Stimulated activated CD8-positive, alpha-beta memory T cell treated with anti-CD3 and anti-CD28 coated beads, Interleukin-4, amount 100 ng/mL, for 4 hours (primary cell): Measurements from ENCODE around the gene FAM240A.
"Not testable (repeated sequence)": the region's sequence is repeated elsewhere in the genome, so short reads cannot be mapped to it uniquely, and the experiment has no call there.

ENCODE experiments used
- DNase-seq, 2 donors: peaks; one replicate each; pipeline ENCODE4 v3.0.0-alpha.2; 2020; ENCODE audit warnings: low read depth in 2 of 2, low spot score in 1 of 2

The FAM240A gene

DNA sequence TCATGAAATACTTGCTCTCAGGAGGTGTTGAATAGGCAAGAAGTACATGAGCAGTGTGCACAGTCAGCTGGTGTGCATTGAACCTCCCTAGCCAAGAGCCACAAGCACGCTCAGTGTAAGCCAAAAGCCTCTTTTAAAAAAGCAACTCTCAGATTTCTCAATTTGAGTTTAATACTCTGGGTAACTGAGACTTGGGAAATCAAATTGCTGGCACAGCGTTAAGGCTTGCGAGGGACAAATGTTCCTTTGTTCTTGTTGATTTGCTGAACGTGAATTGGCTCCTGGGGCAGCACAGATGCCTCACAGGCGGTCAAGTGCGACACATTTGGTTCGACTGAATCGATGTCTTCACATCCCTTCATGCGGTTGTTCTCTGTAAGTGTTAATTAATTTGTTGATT lies at the start of gene FAM240A:
Gene FAM240A, plus strand, starts transcription at position 202 of the 400 bp plus-strand sequence. Its CDS starts 159 bp downstream, at position 361.
- DNase-seq: no peak

DNA sequence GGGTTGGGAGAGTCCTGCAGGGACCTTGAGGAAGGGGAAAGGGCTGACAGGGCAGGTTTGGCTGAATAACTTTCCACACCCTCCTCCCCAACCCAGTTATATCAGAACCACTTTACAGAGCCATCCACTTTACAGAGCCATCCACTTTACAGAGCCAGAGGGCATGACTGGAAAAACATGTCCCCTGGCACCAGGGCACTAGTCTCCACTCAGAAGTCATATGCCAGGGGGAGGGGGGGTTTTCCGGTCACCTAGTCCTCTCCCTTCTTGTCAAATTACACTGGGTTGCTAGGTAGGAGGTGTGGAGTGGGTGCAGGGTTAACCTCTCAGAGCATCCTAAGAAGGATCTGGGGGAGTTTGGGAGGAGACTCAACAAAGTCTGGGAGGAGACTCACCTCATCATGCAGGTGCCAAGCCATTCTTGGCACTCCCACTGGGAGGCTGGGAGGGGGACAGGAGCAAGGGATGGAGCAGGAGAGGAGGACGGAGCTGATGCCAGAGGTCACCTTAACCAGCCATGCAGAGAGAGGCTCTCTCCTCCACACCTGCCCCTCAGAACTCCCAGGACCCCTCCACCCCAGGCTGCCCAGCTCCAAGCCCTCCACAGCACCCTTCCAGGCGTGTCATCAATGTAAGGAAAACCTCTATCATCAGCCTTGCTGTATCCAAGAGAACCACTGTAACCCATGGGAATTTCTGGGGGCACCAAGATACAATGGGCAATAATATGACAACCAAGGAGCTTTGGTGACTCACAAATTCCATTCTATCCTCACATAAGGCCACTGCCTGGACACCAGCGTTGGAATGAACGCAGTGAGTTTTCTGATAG lies 47.9 kb upstream of the FAM240A start:
- DNase-seq: no peak

DNA sequence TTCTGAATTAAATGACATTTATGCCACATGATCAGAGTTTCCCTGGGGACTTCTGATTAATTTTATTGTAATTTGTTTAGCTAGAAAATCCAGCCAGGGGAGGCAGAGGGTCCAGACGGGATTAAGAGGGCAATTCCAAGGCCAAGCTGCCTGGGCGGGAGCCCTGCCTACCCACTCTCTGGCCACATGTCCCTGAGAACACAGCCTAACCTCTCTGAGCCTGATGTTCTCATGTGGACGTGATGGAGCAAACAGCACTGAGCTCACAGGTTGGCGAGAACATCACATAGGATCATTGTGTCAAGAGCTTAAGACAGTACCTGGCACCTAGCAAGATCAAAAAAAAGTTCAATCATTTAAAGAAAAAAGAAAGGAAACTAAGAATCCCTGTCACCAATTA lies 47.2 kb upstream of the FAM240A start:
- DNase-seq: no peak

DNA sequence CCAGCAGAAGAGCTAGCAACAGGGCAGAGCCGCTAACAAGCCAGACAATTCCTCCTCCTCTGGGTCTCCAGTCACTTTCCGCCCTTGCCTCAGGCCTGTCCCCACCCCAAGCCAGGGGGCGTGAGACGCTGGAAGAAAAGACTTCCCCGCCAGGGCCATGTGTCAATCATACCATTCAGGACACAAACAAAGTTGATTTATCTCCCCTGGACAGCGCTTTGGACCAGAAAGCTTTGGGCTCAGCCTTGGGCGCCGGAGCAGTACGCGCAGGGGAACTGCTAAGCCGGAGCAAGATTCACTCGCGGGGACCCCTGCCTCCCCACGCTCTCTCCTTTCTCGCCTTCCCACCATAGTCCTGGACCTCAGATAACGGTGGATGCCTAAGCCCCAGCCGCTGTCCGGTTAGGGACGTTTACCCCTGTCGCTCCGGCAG lies 46.7 kb upstream of the FAM240A start:
- no peak for DNase-seq

DNA sequence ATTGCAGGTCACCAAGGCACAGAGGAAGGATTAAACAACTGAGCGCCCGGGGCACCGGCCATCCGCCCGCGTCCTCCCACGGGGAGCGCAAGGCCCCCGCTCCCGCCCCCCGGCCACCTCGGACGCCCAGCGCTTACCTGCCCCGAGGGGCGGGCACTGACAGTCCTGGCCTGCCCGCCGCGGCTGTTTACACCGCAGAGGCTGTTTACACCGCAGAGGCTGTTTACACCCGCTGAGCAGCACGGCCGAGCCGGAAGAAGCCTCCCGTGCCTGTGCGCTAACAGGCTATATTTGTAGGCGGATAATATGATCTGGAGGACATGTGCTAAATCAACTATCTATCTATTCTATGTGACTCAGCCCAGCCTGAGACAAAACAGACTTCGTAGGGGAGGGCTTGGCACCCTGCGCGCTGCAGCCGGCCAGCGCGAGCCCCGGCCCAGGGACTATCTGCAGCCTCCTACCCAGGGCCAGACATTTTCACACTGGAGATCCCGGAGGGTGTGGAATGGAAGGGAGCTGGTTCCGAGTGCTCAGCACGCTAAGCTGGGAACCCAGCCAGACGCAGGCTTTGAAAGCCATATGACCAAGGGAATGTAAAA lies 46.2 kb upstream of the FAM240A start, which contains the start of gene LRRC2:
Gene LRRC2, minus strand, starts transcription at position 263 of the 602 bp plus-strand sequence. CDS start 14,711 bp downstream, outside the sequence.
- DNase-seq: no peak

DNA sequence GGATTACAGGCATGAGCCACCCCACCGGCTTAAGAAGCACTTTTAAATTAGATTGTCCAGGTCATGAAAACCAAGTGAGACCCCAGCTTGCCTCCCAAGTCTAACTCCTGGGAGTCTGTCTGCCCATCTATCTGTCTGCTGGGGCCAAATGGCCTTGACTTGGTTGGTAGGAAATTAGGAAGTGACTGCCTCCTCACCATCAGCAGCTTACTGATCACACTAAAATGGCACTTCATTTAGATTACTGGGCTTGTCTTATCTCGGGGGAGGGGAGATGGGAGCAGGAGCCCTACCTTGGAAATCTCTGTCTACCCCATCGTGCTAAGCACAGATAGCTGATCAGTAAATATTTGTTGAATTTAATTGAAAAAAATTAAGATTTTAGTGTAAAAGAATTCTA lies 40.6 kb upstream of the FAM240A start:
- no peak for DNase-seq

DNA sequence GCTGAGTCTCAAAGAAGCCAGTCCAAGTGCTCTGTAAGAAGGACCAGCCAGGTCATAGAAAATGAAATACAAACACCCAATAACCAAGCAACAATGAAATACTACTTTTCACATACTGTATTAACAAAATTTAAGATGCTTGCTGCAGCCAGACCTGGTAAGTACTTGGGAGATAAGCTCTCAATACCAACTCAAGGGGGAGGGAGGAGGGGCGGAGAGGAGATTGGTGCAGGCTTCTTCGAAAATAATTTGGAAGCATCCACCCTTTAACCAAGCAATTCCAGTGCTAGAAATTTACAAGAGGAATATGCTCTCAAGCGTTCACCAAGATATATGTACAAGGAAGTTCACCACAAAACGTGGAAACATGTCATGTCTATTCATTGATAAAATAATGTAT lies 38.6 kb upstream of the FAM240A start:
- DNase-seq: no peak

DNA sequence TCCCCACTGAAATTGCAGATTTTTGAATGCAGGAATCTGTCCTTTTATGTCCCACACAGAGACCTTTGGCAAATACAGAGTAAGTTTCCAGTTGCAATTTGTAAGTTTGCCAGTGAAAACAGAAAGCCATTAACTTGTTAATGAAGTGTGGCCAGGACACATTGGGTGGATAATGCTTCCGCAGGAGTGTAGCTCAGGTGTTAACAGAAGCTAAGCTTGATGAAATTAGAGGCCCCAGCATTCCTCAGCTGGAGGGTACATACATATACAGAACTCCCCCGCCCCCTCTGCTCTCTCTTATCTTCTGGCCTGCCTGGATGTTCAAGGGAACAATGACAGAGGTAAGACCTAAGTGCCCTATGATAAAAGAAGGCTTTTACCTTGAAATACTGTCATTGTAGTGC lies 38.1 kb upstream of the FAM240A start:
- DNase-seq: no peak

DNA sequence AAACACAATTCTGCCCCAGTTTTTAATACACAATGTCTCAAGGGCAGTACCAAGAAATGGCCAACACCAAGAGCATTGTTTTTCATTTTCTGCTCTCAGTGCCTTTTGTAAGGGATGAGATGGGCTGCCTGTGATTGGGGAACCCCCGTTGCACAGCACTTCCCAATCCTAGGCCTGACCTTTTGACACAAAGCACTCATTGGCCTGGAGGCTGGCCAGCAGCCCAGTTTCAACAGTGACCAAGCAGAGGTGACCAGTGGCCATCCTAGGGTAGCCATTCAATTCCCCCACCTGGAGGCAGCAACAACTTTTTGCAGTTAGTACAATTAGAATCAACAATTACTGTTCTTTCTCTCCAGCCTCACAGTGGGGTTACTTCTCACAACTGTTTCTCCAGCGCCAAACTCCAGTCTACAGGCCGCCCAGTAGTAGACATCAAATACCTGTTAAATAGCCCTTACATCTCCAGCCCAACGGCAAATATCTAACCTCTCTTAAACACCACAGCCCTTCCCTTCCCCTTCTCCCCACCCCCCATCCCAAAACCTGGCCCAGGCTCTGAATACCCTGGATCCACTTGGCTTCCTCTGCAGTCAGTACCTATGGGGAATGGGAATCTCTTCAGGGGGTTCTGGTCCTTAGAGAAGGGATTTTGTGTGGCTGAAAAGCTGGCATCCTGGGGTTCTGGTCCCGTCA lies 37.3 kb upstream of the FAM240A start:
- DNase-seq: no peak

DNA sequence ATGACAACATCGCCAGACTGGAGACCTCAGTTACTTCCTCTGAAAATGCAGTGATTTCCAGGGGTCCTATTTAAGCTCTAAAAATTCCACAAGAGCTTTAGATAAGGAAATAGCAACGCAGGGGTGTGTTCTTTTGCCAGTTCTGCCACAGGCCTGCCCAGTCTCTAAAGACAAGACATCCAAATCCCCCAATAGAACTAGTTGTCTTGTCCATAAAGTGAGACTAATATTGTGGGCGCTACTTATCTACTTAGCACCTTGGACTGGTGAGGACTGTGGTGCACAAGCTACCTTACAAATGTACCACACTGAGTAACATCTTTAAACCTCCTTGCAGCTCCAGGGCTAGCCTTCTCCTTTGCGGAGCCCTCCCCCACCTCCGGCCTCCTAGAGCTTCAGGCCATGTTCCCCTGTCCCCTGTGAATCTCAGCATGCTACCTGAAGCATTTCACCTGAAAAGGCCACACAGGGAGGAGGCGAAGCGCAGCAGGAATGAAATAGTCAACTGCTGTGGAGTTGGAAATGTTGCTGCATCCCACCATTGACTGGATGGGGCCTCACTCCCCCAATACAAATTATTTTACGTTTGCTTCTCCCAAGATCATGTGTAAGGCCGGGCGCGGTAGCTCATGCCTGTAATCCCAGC lies 36.6 kb upstream of the FAM240A start:
- DNase-seq: no peak

DNA sequence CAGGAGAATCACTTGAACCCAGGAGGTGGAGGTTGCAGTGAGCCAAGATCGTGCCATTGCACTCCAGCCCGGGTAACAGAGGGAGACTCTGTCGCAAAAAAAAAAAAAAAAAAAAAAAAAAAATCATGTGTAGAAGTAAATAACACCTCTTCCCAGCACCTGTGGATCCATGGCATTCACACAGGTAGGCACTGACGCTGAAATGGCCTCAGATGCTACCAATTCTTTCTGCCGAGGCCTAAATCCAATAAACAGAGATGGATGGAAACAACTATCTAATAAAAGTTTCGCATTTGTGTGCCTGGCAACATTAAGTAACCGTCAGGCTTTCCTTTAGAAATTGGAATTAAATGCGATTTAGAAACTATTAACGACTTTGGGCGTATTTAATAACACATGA lies 35.9 kb upstream of the FAM240A start:
- DNase-seq: no peak

DNA sequence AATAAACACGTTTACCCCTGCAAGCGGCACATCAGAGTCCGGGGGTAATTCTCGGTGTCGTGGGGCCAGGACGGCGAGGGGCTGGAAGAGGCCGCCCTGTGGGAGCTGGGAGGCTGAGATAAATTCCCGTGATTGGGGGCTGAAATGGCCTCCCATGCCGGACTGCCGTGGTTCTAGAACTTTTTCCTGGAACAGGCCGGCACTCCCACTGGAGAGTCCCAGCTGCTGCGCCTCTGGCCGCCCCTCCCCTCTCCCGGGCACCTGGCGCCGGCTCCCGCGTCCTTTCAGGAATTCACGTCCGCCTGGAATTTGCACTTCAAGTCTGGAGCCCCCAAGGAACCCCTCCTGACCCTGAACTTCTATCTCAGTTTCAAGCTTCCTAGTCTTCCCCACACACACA lies 35.4 kb upstream of the FAM240A start:
- DNase-seq: no peak

DNA sequence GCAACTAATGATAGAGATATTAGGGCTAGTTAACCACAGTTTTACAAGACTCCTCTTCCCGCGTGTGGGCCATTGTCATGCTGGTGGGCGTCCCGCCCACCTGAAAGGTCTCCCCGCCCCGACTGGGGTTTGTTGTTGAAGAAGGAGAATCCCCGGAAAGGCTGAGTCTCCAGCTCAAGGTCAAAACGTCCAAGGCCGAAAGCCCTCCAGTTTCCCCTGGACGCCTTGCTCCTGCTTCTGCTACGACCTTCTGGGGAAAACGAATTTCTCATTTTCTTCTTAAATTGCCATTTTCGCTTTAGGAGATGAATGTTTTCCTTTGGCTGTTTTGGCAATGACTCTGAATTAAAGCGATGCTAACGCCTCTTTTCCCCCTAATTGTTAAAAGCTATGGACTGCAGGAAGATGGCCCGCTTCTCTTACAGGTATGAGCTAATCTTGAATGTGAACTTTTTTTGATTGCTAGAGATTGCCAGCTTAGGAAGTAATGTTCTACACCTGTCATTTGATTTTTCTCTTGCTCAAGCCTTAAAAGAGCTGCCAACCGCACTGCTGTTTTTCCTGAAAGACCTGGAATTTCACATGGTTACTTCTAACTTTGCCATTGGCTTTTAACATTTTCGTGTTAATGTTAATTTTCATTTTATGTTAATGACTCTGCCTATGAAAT lies 34.6 kb upstream of the FAM240A start:
- DNase-seq: not testable (repeated sequence)

DNA sequence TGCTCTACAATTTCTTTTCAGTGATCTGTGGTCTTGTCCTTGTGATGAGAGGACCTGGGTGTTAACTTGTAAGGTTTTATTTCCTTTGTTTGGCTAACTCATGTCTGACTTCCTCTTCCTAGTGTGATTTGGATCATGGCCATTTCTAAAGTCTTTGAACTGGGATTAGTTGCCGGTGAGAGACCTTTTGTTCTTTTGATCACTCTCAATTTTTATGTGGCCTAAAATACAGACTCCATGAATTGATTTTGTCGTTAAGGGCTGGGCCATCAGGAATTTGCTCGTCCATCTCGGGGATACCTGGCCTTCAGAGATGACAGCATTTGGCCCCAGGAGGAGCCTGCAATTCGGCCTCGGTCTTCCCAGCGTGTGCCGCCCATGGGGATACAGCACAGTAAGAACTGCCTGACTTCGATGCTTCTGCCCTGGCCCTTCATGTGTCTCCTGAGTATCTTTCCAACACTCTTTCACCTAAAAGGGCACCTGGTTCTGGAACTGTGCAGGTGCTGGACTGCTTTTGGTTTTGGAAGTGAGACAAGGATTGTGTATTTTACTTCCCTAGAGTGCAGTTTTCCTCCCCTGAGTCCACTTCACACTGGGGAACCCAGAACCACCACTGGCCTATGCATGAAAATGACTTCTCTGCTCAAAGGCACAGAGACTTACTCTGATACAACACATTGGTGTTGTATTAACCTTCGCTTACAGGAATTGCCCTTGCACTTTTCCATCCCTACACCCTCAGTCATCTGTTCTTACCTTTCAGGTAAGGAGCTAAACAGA lies 33.2 kb upstream of the FAM240A start:
- no peak for DNase-seq

DNA sequence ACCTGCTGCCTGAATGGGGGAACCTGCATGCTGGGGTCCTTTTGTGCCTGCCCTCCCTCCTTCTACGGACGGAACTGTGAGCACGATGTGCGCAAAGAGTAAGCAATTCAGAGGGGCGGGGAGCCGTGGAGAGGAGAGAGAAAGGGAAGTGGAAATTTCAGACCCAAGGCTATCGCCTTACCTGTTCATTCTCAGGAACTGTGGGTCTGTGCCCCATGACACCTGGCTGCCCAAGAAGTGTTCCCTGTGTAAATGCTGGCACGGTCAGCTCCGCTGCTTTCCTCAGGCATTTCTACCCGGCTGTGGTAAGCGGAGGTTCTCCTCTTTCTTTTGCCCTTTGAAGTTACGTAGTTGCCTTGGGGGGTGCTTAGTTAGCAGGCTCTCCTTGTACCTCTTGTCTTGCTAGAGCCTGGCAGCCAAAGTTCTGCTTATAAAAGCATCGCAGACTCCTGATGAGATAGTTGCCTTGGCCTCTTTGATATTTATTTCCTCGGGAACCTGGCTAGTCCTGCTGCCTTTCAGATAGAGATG lies 32.5 kb upstream of the FAM240A start:
- no peak for DNase-seq

DNA sequence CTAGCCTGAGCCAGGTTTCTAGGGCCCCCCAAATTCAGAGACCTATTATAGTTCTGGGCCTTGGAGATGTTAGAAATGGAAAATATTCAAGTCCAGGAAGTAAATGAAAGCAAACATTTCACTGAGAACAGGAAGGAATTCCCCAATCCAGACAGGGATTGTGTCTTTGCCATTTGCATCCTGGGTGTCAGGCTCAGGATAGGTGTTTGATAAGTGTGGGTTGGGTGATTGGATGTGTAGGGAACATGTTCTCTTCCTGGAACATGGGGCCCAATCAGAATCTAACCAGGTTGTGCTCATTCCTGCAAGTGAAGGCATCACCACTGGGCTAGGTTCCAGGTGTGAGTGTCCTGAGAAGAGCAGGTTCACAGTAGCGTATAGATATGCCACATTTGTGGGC lies 31.6 kb upstream of the FAM240A start:
- no peak for DNase-seq

DNA sequence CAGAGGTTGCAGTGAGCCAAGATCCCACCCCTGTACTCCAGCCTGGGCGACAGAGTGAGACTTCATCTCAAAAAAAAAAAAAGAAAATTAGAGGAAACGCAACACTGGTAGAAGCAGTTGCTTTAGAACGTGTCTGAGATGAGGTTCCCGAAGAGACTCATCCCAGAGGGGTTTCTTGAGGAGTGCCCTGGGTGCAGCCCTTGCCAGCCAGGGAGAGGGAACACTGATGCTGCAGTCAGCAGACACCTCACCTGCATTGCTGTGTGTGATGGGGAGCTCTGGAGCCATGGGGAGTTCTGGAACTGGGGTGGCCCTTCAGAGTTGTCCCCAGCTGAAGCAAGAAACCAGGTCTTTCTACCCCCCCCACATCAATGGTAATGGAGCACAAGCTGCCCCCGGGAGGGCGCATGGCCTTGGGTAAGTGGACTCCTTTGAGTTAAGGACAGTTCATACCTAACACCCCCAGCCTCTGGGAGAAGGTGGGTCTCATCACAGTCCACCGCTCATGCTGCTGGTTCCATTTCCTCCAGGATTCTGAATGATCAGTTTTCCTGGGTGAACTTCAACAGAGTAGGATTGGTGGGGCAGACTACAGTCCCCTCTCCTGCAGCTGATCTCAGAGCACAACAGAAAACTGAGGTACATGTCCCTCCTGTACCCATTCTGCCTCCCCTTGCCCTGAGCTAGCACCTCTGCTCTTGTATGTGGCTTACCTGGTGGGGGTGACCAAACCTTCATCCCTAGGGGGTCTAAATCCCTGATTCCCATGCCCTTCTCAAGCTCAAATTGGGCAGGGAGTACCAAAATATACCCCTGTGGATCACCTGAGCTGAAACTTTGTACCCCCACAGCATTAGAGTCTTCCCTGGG lies 27.5 kb upstream of the FAM240A start:
- no peak for DNase-seq

DNA sequence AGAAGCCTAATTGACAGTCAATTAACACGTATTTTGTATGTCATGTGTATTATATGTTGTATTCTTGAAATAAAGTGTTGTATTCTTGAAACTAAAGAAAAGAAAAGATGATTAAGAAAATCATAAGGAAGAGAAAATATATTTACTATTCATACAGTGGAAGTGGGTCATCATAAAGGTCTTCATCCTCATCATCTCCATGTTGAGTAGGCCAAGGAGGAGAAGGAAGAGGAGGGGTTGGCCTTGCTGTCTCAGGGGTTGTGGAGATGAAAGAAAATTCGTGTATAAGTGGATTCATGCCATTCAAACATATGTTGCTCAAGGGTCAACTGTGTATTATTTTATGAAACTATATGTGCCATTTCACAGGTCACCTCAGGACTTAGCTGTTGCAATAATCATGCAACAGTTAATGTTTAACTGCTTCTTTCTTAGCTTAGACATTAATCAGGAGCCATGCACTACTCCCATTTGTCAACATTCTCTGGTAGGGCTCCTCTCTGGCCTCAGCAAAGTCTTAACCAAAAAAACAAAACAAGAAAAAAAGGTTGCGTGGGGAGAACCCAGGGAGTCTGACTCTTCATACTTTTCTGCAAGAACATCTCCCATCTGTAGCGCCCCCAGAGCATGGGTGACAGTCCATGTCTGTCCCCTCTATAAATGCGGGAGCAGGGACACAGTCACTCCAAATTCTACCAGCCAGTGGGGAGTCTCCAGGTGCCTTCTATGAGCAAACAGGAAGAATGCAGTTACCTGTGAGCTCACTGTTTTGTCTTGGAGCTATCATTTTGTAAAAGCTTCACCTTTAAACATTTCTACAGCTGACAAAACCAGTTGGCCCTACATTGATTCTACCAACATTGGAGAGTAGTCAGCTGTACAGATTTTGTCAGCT lies 26.3 kb upstream of the FAM240A start:
- DNase-seq: no peak
